Limb (tissue), 2 donors: ENCODE results near the gene MRPL46.
"Not testable (repeated sequence)": the region's sequence is repeated elsewhere in the genome, so short reads cannot be mapped to it uniquely, and the experiment has no call there.

Experiments used
- DNase-seq, 2 donors: peaks; one replicate each; pipeline ENCODE4 v3.0.0-alpha.2; 2016; ENCODE audit errors: extremely low spot score in 2 of 2

MRPL46 gene

DNA sequence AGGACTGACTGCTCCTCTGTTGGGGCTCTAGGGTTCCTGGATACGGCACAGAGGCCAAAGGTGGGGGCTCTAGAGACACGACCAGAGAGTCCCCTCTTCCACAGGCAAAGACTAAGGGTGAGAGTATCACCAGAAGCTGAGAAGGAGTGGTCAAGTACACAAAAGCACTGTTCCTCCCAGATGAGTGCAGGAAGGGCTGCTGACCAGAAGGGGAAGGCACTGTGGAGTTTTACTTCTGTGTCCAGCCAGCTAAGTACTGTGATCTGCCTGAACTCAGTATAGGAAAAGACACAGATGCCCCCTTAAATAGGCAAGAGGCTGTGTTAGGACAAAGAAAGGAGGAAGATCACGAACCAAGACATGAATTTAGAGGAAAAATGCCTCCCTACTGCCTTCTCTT, 12.0 kb upstream of the MRPL46 start:
- DNase-seq, result no peak

DNA sequence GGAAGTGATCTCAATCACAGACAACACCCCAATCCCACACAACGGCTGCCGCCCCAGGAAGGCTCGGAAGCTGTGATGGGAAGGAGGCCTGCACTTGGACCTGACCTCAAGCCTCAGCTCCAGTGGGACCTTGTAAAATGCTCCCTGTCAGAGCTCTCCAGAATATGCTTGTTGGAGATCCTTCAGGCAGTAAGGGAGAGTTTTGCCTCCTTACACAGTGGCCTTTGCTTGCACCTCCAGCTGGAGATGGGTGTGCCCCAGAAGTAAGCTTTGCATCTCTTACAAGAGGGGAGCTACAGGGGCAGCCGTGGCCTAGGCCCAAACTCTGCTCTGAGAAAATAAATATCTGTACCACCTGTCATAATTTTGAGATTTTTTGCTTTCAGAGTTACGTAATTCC, 10.7 kb upstream of the MRPL46 start:
- no peak for DNase-seq

DNA sequence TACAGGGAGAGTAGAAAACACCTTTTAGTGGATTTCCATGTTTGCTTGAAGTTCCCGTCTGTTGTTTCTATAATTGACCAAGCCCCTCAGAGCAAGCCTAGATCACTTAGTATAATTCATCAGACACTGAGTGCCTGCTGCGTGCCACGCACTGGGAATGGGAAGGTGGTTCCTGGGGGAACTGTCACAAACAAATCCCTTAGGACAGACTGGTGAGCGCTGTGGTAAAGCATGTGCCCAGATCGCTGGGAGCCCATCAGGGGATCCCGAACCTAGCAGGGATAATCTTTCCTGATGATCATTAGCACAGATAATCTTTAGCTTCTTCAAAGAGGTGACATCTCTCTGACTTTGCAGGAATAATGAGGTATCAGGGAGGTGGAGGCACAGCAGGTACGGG, 9.9 kb upstream of the MRPL46 start:
- DNase-seq, result no peak

DNA sequence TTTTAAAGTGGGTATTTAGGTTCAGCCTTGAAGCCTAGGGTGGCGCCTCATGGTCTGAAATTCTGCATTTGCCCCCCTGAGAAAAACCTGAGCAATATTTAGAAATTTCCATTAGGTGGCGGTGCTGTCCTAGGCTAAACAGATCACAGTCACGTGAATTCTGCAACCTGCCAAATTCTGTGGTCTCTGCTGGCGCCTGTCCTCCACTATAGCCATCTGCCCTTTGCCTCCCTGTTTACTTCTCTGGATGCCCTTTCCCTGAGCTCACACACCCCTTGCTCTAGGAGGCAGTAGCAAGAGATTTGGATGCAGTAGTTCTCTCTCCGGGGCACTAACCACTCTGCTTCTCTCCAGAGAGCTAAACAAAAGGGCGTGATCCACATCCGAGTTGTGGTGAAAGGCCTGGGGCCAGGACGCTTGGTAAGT, 9.5 kb upstream of the MRPL46 start:
- peak in 1 of 2 donors; percentile 31 for DNase-seq

DNA sequence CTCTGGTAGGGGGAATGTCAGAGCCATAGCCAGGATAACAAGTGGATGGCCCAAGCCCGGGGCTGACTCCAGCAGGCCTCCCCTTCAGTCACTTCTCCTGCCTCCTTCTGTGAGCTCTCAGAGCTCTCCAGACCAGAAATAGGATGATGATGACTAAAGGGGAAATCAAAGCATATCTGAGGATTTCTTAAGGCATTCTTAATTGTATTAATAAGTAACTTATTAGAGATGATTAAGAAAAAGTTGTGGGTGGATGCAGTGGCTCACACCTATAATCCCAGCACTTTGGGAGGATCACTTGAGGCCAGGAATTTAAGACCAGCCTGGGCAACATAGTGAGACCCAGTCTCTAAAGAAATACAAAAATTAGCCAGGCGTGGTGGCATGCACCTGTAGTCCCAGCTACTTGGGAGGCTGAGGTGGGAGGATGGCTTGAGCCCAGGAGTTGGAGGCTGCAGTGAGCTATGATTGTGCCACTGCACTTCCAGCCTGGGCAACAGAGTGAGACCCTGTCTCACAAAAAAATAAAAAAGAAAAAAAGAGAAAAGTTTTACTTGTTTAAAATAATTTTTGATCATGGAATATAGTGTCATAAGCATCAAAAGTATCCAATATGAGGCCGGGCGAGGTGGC, 6.6 kb upstream of the MRPL46 start:
- not testable (repeated sequence) for DNase-seq

DNA sequence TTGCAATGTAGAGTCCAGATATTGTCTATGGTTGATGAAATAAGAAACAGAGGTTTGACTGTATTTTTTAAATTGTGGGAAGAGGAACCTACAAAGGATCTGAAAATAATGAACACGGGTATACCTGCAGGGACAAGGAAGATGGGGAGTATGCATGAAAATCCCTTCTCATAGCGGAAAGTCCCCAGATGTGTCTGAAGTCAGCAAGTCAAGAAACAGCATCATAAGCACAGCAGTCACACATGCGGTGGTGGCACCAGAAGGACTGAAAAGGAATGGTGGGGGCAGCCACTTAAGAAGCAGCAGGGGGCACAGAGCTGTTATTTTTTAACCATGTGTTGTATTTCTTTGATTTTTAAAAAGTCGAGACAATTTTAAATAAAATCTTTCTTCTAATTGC, 5.0 kb upstream of the MRPL46 start:
- no peak for DNase-seq

DNA sequence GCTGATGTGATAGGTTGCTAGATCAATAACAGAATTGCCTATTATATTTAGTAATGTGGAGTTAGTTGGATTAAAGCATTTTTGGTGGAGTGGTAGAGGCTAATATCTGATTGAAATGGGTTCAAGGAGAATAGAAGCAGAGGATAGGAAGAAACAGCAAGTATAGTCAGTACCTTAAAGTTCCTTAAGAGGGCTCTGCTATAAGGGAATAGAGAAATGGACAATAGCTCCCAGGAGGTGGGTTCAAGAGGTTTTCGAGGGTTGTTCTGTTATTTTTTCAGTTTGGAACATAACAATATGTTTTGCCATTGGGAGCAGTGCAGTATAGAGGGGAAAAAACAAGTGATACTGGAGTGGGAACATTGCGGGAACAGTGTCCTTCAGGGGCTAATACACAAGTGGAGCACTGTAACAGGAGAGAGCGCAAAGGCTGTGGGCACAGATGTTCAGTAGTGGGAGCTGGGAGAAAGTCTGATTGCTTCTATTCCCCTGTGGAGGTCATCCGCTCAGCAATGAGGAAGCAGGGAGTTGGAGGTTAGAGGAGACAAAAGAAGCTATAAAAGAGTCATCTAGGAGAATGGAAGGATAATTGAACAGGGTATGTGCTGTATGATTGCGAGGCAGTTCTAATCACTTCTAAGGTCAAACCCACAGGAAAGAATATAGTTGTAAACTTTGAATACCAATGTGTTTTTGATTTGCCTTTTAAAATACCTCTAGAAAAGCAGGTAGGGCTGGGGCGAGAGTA, 3.6 kb upstream of the MRPL46 start:
- DNase-seq, result no peak

DNA sequence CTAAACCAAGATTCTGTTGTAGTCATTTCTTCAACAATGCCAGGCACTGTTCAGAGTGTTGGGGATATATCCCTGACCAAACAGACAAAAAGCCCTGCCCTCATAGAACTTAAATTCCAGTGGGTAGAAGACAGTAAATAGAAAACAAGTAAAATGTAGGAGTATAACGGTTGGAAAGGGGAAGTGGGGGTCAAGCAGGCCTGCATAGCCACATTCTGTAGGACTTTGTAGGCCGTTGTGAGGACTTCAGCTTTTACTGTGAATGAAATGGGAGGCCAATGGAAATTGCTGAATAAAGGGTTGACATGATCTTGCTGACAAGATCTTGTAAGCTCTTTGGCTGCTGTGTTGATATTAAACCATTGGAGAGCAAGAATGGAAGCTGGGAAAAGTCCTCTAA, 2.1 kb upstream of the MRPL46 start:
- DNase-seq, result no peak

DNA sequence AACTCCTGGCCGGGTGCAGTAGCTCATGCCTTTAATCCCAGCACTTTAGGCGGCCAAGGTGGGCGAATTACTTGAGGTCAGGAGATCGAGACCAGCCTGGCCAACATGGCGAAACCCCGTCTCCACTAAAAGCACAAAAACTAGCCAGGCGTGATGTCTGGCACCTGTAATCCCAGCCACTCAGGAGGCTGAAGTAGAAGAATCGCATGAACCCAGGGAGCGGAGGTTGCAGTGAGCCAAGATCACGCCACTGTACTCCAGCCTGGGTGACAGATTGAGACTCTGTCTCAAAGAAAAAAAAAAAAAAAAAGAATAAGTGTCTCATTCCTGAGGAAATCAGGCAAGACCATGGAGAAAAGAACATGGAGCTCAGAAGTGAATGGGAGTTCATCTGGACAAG, 1.5 kb upstream of the MRPL46 start:
- not testable (repeated sequence) for DNase-seq

DNA sequence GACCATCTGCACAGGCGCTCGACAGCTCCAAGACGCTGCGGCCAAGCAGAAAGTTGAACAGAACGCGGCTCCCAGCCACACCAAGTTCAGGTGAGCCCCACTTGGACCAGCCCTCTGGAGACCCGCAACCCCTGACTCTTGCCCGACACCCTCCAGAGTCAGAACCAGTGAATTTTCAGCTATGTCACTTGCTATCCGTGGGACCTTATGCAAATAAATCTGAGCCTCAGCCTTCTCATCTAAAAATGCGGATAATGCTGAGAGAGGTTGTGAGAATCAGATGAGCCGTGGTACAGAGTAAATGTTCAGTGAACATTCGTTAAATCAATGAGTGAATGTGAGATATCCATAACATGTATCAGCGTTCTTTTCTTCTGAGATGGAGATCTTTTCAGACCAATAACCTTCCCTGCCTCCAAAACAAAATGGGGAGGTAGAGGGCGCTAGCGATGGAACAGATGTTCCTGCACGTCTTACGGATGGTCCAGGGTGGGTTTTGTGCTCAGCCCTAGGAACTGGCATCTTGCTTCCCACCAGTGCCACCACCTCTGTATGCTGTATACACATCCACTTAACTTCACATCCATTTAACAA, 844 bp upstream of the MRPL46 start:
- no peak for DNase-seq

DNA sequence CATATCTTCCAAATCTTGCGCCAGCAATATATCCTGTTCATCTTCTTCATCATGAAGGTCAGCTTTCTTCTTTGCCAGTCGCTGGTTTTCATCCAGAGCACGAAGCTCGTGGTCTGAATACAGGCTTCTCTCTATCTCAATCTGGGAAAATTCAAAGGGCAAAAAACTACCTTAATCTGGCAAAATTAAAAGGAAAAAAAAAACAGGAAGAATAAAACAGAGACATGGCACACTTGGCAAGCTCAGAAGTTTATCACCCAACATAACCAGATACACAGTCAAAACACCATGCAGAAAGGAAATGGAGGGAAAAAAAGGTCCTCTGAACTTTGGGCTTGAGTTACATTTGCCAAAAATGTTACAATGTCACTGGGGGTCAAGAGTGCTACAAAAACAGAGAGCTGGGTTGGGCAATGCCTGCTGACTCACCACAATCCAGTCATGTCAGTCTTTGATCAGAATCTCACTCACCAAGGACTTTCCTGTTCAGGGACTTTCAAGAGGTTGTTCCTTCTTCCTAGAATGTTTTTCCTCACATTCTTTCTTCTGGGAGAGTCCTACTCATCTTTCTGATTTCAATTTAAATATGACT, 1.5 kb downstream of the MRPL46 start:
- no peak for DNase-seq

DNA sequence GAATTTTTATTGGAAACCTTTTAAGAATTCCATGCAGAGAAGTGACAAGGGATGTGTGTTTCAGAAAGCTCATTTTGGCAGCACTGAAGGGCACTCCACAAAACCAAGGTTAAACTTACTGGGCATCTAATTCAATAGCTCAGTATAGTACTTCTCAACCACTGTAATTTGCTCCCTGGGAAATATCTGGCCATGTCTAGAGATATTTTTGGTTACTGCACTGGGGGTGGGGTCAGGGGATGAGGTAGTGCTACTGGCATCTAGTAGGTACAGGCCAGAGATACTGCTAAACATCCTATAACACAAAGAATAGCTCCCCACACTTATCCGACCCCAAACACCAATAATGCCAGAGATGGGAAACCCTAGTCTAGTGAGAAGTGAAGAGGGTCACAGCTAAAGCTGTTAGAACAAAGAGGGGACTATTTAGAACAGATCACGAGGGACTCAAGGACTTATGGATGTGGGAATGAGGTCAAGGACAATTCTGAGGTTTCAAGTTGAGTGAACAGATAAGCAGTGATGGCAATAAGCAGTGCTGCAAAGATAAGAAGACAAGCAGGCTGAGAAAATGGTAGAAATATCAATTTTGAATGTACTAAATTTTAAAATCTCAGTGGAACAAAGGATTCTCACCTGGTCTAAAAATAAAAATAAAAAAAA, 3.2 kb downstream of the MRPL46 start:
- DNase-seq, result no peak

DNA sequence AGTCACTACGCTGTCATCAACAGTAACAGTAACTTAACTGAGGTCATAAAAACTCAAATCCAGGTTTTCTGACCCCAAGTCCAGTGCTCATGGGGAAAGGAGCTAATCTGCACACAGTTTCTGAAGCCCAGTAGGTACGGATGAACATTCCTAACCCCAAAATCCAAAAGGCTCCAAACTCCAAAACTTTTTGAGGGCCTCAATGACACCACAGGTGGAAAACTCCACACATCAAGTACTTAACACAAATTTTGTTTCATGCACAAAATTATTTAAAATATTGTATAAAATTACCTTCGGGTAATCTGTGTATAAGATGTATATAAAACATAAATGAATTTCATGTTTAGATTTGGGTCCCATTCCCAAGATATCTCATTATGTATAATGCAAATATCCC, 10.5 kb downstream of the MRPL46 start:
- DNase-seq, result no peak

DNA sequence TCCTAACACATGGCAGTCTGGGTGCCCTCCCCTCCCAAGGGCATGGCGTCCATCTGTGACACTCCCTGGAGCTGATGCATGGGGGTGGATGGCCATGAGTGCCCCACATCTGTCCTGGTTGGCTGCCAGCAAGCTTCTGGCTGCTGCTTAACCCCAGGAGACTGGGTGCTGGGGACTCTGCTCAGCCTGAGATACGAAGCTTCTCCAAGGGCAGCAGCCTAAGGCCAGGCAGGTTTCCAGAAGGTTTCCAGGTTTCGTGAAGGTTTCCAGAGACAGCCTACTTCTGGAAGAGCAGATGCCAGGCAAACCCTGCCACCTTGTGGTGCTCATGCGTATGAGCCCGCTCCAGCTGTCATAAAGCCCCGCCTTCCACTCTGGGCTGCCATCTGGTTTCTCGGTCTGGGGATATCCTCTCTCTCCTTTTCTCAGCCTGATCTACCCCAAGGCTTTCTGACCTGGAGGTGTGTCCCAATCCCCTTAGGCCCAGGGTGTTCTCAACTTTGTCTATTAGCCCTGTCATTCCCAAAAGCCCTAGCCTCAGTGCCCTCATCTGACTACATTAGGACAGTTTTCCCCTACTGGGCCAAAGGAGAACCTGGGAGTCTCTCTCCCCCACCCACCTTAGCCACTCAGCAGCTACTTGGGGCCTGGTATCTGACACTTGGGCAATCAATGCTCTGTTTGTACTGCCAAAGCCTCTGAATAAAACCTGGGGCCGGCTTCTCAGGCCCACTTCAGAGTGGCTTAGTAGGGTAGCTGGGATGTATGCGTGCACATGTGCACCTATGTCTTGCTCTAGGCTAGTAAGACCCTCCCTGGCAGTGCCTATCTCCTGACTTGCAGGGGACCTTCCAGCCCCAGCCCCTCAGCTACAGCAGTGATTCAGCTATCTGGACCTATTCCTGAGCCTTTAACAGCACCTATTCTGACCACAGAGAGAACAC, 12.0 kb downstream of the MRPL46 start:
- DNase-seq, result peak; percentile 73 to 74

DNA sequence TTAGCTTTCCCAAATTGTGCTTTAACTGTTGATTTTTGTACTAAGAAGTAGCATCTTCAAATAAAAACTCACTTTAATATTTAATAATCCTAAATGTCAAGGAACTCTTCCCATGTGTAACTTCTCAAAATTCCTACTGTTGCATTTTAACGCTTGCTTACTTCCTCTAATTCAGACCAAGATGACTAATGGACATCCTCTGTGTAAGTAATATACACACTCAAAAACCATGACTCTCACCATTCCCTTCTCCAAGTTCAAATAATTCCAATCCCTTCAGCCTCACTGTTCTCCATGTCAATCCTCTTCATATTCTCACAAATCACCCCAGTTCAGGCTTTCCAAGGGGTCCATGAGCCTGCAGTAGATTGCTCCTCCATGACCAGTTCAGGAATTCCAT, 13.0 kb downstream of the MRPL46 start:
- no peak for DNase-seq

DNA sequence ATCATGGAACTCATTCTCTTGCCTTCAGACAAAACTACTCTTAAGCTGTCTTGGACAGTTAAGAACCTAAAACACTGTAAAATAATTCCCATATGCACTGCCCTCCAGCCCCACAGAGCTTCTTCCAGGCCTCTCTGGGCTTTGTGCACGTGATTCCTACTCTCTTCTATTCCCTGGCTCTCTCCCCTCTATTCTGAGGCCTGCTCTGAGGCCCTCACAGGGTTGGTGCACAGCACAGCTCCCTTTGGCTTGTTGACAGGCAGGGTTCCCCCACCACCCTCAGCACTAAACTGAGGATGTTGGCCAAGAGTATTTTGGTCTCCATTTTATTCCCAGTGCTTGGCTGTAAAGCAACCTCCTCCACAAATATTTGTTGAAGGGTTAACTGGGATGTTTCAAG, 13.5 kb downstream of the MRPL46 start:
- DNase-seq, result no peak

DNA sequence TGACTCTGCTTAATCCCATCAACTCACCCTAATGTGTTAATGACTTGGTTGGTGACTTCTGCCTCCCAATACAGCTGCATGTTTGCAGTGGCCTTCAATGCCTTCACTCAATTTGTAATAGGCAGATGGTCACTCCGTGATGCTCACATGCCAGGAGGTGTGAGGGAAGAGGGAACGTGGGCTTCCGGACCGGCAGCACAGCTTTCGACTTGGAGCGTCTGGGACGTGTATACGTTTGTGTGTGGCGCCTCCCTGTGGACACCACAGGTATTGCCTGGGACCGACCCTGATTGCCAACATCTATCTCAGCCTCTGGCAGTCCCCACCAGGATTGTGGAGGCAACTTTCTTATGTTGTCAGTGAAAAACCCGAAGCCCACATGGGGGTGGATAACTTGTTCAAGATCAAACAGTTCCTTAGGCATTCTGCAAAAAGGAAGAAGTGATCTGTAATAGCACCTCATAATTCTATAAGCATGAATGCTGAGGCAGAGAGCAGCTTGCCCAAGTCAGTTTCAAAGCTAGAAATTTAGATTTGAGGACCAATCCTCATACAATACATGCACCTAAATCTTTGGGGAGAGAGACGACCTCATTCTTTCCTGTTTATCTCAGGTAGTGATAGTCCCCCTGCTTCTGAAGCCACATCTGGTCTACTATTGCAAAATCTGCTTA, 16.9 kb downstream of the MRPL46 start:
- peak; percentile 55 to 87 for DNase-seq

DNA sequence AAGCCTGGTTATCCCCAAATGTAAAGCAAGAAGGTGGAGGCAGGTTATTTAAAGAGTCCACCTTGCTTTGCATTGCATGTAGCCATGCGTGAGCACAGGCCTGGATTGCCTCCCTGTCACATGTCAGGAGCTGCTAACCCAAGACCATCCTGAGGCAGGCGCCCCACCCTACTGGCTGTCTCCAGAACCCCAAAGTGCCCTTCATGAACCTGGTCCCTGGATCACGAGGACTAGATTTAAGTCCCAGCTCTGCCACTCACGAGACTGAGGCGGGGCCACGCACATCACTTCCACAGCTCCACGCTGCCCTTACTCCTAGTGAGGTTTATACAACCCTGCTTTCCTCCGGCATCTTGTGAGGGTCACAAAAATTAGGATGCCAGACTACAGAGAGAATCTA, 17.6 kb downstream of the MRPL46 start:
- DNase-seq, result no peak

DNA sequence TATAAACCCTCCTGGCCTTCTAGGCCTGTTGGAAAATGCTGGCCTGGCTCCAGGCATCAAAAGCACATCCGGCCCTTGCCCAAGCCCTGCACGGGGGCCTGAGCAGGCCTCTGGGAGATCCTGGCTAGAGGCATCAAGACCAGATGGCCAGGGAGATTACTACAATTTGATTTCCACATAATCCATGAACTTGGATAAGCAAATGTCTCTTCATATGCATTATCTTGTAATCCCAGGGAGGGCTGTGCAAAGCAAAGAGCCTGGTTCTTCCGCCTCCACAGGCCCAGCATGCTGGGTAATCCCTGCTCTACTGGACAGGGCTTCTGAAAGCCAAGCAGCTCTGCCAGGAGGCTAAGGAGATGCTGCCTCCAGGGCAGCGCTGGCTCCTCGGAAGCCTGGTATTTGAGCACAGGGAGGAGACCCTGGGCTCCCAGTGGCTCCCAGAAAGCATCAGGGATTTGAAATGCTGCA, 18.2 kb downstream of the MRPL46 start:
- DNase-seq, result no peak

DNA sequence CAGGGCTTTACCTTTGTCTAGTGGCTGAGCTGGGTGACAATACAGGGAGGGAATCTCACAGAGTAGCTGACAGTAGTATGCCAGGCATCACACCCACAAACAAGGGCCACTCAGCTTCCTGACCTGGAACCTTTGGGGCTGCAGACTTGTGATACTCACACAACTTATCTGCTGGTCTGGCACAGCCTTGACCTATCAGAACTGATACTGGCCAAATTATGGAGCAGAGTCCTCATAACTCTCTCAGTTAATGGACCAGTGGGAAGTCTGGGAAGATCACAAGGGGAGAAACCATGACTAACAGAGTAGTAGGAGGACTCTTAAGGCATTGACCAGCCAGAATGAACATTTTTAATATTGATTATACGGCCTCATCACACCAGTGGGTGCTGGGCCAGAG, 19.4 kb downstream of the MRPL46 start:
- no peak for DNase-seq
